Measurements from ENCODE around the gene MPDU1.

The MPDU1 gene

GRCh38 chr17:7583253-7584109 is at the start of gene MPDU1:
MPDU1 (plus strand) TSS chr17:7583852; CDS start chr17:7583863, 11 bp downstream.
- DNase-seq = peak; percentile 98

GRCh38 chr17:7538050-7538449 is 45.6 kb upstream of the MPDU1 start:
- no peak for DNase-seq

GRCh38 chr17:7538891-7539545 is 44.6 kb upstream of the MPDU1 start:
- DNase-seq = no peak

- DNase-seq = no peak
Measured at GRCh38 chr17:7541074-7541621, 42.5 kb upstream of the MPDU1 start.

- no peak for DNase-seq
Measured at GRCh38 chr17:7544911-7545310, 38.7 kb upstream of the MPDU1 start.

- DNase-seq = peak; percentile 39
Measured at GRCh38 chr17:7548585-7549400, 34.9 kb upstream of the MPDU1 start, which contains the start of gene TNFSF12. TNFSF12 (plus strand) TSS chr17:7549058; CDS start chr17:7549154, 96 bp downstream.

- DNase-seq = no peak
Measured at GRCh38 chr17:7549401-7550055, 34.1 kb upstream of the MPDU1 start.

- no peak for DNase-seq
Measured at GRCh38 chr17:7550344-7550743, 33.3 kb upstream of the MPDU1 start.

GRCh38 chr17:7551396-7551795 is 32.3 kb upstream of the MPDU1 start:
- DNase-seq = no peak

- no peak for DNase-seq
Measured at GRCh38 chr17:7552621-7553051, 31.0 kb upstream of the MPDU1 start.

- no peak for DNase-seq
Measured at GRCh38 chr17:7553356-7553755, 30.3 kb upstream of the MPDU1 start.

- no peak for DNase-seq
Measured at GRCh38 chr17:7555320-7555948, 28.2 kb upstream of the MPDU1 start.

- no peak for DNase-seq
Measured at GRCh38 chr17:7556627-7557026, 27.0 kb upstream of the MPDU1 start.

- DNase-seq = no peak
Measured at GRCh38 chr17:7557147-7557764, 26.4 kb upstream of the MPDU1 start.

- peak; percentile 28 for DNase-seq
Measured at GRCh38 chr17:7557775-7558543, 25.7 kb upstream of the MPDU1 start.

GRCh38 chr17:7558544-7559319 is 24.9 kb upstream of the MPDU1 start, which contains the start of gene TNFSF13:
TNFSF13 (plus strand) TSS chr17:7558750; CDS start chr17:7559040, 290 bp downstream.
- no peak for DNase-seq

- no peak for DNase-seq
Measured at GRCh38 chr17:7559320-7560171, 24.1 kb upstream of the MPDU1 start.

GRCh38 chr17:7560172-7561027 is 23.3 kb upstream of the MPDU1 start:
- peak; percentile 55 for DNase-seq
